GM19452 (cell line): ENCODE results near the gene LINGO3.
"Not testable (repeated sequence)": the region's sequence is repeated elsewhere in the genome, so short reads cannot be mapped to it uniquely, and the experiment has no call there.

Experiments used
- ATAC-seq: cut with Tn5 transposase; IDR thresholded peaks from one replicate; pipeline ENCODE4 v1.9.1; 2021; ENCODE audit not compliant: unreplicated experiment

LINGO3 gene

GRCh38 chr19:2308114-2308556 is at the start of gene LINGO3:
LINGO3 (minus strand) TSS chr19:2308154; CDS start chr19:2291776, 16,378 bp downstream.
- no peak for ATAC-seq

GRCh38 chr19:2356036-2356646 is 48.2 kb upstream of the LINGO3 start:
- no peak for ATAC-seq

- ATAC-seq = no peak
Observed at GRCh38 chr19:2355168-2356035, 47.4 kb upstream of the LINGO3 start.

- no peak for ATAC-seq
Observed at GRCh38 chr19:2354670-2355069, 46.7 kb upstream of the LINGO3 start.

- no peak for ATAC-seq
Observed at GRCh38 chr19:2353887-2354592, 46.1 kb upstream of the LINGO3 start.

- ATAC-seq = no peak
Observed at GRCh38 chr19:2353159-2353886, 45.4 kb upstream of the LINGO3 start.

- ATAC-seq = no peak
Observed at GRCh38 chr19:2352121-2352520, 44.2 kb upstream of the LINGO3 start.

GRCh38 chr19:2351591-2351990 is 43.6 kb upstream of the LINGO3 start:
- ATAC-seq = no peak

GRCh38 chr19:2350656-2351055 is 42.7 kb upstream of the LINGO3 start:
- ATAC-seq = no peak

GRCh38 chr19:2349818-2350217 is 41.9 kb upstream of the LINGO3 start:
- not testable (repeated sequence) for ATAC-seq

- no peak for ATAC-seq
Observed at GRCh38 chr19:2345794-2346663, 38.1 kb upstream of the LINGO3 start.

GRCh38 chr19:2345076-2345475 is 37.1 kb upstream of the LINGO3 start:
- no peak for ATAC-seq

GRCh38 chr19:2344381-2344870 is 36.5 kb upstream of the LINGO3 start:
- no peak for ATAC-seq

GRCh38 chr19:2343289-2343982 is 35.5 kb upstream of the LINGO3 start:
- no peak for ATAC-seq

GRCh38 chr19:2342656-2343288 is 34.8 kb upstream of the LINGO3 start:
- ATAC-seq = no peak

GRCh38 chr19:2341982-2342381 is 34.0 kb upstream of the LINGO3 start:
- ATAC-seq = no peak

- ATAC-seq = no peak
Observed at GRCh38 chr19:2341244-2341751, 33.3 kb upstream of the LINGO3 start.

GRCh38 chr19:2340496-2341243 is 32.7 kb upstream of the LINGO3 start:
- no peak for ATAC-seq
